Measurements from ENCODE around the gene TSPAN14. TPM values are rescaled to one million over a fixed set of nuclear protein-coding genes. Genes with fewer than 3 reads are reported as not detected.

Gene TSPAN14
- total RNA-seq, 1 donor from 2014 or later: 169 TPM

DNA sequence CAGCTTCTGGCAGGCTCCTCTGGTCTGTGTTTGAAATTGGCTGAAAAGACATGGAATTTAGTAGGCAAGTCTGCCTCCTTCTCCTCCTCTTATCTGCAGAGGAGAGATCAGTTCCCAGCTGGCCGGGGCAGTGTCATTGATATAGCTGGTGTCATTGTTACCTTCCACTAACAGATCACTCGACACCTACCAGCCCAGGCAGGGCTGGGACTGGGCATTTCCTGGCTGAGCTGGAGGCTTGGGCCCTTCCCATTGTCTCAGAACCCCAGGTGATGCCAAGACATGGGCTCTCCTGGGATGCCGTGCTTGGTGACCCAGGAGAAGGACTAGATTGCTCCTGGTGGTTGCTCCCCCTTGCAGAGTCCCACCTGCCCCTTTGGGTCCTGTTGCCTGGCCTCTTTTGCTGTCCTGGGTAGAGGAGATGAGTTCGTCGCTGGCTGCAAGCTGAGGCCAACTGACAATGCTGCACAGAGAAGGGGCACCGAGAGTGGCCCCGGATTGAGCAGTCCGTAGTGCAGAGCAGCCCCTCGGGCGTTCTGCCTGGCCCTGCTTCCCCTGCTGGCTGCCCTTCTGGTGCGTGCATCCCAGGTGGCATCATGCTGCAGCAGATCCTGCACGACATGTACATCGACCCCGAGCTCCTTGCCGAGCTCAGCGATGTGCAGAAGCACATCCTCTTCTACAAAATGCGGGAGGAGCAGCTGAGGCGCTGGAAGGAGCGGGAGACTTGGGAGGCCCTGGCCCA lies 83.8 kb downstream of the TSPAN14 start, which contains the start of gene SH2D4B:
TSS of gene SH2D4B (plus strand) at position 167 of the 745 bp plus-strand sequence. CDS start at position 597, 430 bp downstream.
- Histone ChIP-seq H3K27ac (peak within 1 kb of the TSS; percentile 85), H3K4me1 (peaks cover 19% of the 10 kb centered on the region), H3K9me3 (no peaks in the 10 kb centered on the region), H3K36me3 (no peaks in the 10 kb centered on the region), H3K4me3 (no peak within 1 kb of the TSS), H3K27me3 (ENCODE audit: low read depth) (no peaks in the 10 kb centered on the region)
- no peak for DNase-seq
- no peak for ATAC-seq
- TF ChIP-seq, protein P1, sequence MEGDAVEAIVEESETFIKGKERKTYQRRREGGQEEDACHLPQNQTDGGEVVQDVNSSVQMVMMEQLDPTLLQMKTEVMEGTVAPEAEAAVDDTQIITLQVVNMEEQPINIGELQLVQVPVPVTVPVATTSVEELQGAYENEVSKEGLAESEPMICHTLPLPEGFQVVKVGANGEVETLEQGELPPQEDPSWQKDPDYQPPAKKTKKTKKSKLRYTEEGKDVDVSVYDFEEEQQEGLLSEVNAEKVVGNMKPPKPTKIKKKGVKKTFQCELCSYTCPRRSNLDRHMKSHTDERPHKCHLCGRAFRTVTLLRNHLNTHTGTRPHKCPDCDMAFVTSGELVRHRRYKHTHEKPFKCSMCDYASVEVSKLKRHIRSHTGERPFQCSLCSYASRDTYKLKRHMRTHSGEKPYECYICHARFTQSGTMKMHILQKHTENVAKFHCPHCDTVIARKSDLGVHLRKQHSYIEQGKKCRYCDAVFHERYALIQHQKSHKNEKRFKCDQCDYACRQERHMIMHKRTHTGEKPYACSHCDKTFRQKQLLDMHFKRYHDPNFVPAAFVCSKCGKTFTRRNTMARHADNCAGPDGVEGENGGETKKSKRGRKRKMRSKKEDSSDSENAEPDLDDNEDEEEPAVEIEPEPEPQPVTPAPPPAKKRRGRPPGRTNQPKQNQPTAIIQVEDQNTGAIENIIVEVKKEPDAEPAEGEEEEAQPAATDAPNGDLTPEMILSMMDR (IDR thresholded peaks at IDR 0.05): no peak
- intact Hi-C loops (cut with DNase I): no loop called here

DNA sequence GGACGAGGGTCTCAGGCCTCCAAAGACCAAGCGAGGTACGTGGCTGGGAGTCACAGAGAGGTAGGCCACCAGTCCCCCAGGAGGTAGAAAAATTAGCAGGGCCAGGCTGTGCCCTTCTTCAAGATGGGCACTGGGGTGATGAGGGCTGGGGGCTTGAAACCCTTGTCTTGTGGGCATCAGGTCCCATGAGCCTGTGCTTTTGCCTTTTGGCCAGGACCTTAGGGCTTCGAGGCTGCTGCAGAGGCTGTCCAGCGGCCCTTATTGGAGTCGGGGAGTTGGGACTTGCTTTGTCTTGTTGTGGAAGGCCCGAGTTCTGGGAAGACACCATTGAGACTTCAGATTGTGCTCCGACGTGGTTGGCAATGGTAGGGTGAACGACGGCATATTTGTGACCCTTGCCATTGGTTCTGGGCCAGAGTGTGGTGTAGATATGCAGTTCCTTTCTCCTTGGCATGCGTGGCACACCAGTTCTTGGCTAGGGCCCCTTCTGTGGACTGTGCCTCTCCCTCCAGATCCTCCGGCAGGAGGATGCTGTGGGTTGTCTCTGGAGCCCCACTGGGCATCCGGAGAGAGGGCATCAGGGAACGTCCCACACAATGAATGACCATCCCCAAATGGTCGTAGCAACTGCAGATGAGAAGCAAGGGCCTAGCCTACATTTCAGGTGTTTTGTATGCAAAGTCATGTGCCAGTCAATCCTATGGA lies 84.5 kb downstream of the TSPAN14 start:
- TF ChIP-seq, protein P1 (IDR thresholded peaks at IDR 0.05): no peak
- intact Hi-C loops (cut with DNase I): no loop called here
- ATAC-seq: no peak

GRCh38 chr10:80539421-80540031 lies 85.4 kb downstream of the TSPAN14 start:
- no peak for ATAC-seq
- no peak for DNase-seq
- TF ChIP-seq, protein P1 (IDR thresholded peaks at IDR 0.05): no peak
- H3K27ac ChIP-seq: no peak overlapping the region
- H3K9me3 ChIP-seq: no peaks in the 10 kb centered on the region
- intact Hi-C loops (cut with DNase I): no loop called here
- peaks cover 19% of the 10 kb centered on the region for H3K4me1 ChIP-seq
- H3K4me3 ChIP-seq: no peak overlapping the region
- H3K36me3 ChIP-seq: no peaks in the 10 kb centered on the region
- H3K27me3 ChIP-seq (ENCODE audit: low read depth): no peaks in the 10 kb centered on the region

More for the DNA sequence above, 84.5 kb downstream of the TSPAN14 start:
- no peak for DNase-seq
- no peak overlapping the region for H3K4me3 ChIP-seq
- no peaks in the 10 kb centered on the region for H3K36me3 ChIP-seq
- H3K4me1 ChIP-seq: peaks cover 19% of the 10 kb centered on the region
- no peaks in the 10 kb centered on the region for H3K27me3 ChIP-seq (ENCODE audit: low read depth)
- no peaks in the 10 kb centered on the region for H3K9me3 ChIP-seq
- no peak overlapping the region for H3K27ac ChIP-seq

- Histone ChIP-seq H3K4me3 (no peak overlapping the region), H3K9me3 (no peaks in the 10 kb centered on the region), H3K27ac (peak overlapping the region; percentile 11), H3K4me1 (peaks cover 19% of the 10 kb centered on the region), H3K27me3 (ENCODE audit: low read depth) (no peaks in the 10 kb centered on the region), H3K36me3 (no peaks in the 10 kb centered on the region)
- DNase-seq (no peak), ATAC-seq (no peak)
- TF ChIP-seq, protein P1 (IDR thresholded peaks at IDR 0.05): no peak
- intact Hi-C loops (cut with DNase I): no loop called here
Observed at GRCh38 chr10:80540136-80540535, 86.0 kb downstream of the TSPAN14 start.

- intact Hi-C loops (cut with DNase I): no loop called here
- Histone ChIP-seq H3K36me3 (no peaks in the 10 kb centered on the region), H3K9me3 (no peaks in the 10 kb centered on the region), H3K27me3 (ENCODE audit: low read depth) (no peaks in the 10 kb centered on the region), H3K4me3 (peak overlapping the region; percentile 37), H3K4me1 (peaks cover 19% of the 10 kb centered on the region), H3K27ac (peak overlapping the region; percentile 57)
- ATAC-seq (peak in 1 of 2 donors; percentile 52), DNase-seq (no peak)
- TF ChIP-seq, protein P1 (IDR thresholded peaks at IDR 0.05): no peak
Observed at GRCh38 chr10:80540618-80540980, 86.5 kb downstream of the TSPAN14 start.

Measured in lower lobe of right lung (tissue), 2 donors.